Ovary (tissue), 3 donors: ENCODE data around the gene LARGE2.

Source experiments
- EP300 ChIP-seq: sonication (generic); formaldehyde crosslinking; IDR thresholded peaks from one replicate; pipeline ENCODE4 v1.6.1; 2017; ENCODE audit warnings: antibody characterized with exemption
- TF ChIP-seq, protein P1 (sequence below), 3 donors: fragments of 450-650 bp in 2 of 3; fragments of 200-600 bp in 1 of 3; IDR thresholded peaks; one replicate each; pipeline versions ENCODE4 v1.5.1 to v1.8.0; 2016 to 2022; ENCODE audit warnings: antibody characterized with exemption in 3 of 3, mild to moderate bottlenecking in 1 of 3
- donor health status: DM: no; HTN: no; CAD: no.

GRCh38 chr11:45877845-45878244, 44.6 kb upstream of the LARGE2 start:
- TF ChIP-seq, protein P1, sequence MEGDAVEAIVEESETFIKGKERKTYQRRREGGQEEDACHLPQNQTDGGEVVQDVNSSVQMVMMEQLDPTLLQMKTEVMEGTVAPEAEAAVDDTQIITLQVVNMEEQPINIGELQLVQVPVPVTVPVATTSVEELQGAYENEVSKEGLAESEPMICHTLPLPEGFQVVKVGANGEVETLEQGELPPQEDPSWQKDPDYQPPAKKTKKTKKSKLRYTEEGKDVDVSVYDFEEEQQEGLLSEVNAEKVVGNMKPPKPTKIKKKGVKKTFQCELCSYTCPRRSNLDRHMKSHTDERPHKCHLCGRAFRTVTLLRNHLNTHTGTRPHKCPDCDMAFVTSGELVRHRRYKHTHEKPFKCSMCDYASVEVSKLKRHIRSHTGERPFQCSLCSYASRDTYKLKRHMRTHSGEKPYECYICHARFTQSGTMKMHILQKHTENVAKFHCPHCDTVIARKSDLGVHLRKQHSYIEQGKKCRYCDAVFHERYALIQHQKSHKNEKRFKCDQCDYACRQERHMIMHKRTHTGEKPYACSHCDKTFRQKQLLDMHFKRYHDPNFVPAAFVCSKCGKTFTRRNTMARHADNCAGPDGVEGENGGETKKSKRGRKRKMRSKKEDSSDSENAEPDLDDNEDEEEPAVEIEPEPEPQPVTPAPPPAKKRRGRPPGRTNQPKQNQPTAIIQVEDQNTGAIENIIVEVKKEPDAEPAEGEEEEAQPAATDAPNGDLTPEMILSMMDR (IDR thresholded peaks at IDR 0.05): no peak
- no peak for TF ChIP-seq EP300
